ENCODE data around the gene VGF.

The VGF gene

GRCh38 chr7:101126651-101127459, 38.5 kb downstream of the VGF start, which contains the start of gene SERPINE1 (continued):
- TF ChIP-seq ZNF513 (tag by site-specific recombination; IDR thresholded peaks at IDR 0.05) (no peak), ZFP69B (tag by site-specific recombination; IDR thresholded peaks at IDR 0.05) (peak; percentile 61; the same call in 1 of the 2 replicates), GLIS1 (tag by site-specific recombination; IDR thresholded peaks at IDR 0.05) (peak; percentile 23; the same call in 1 of the 2 replicates), ZNF174 (tag by site-specific recombination; IDR thresholded peaks at IDR 0.05) (no peak), ZFP3 (tag by site-specific recombination; IDR thresholded peaks at IDR 0.05; ENCODE audit: low read depth) (no peak), ZNF785 (tag by site-specific recombination; IDR thresholded peaks at IDR 0.05) (0 out of 2 replicates have a peak, but pooled peaks have one; percentile 22), ZNF23 (tag by site-specific recombination; IDR thresholded peaks at IDR 0.05; ENCODE audit: borderline replicate concordance) (no peak), ZNF132 (tag by site-specific recombination; IDR thresholded peaks at IDR 0.05; ENCODE audit: borderline replicate concordance) (no peak), ZNF391 (tag by site-specific recombination; IDR thresholded peaks at IDR 0.05; ENCODE audit: borderline replicate concordance, low read depth) (no peak), ZNF202 (tag by site-specific recombination; IDR thresholded peaks at IDR 0.05; ENCODE audit: borderline replicate concordance) (no peak), ZNF747 (tag by site-specific recombination; IDR thresholded peaks at IDR 0.05) (no peak), ZBTB10 (tag by site-specific recombination; IDR thresholded peaks at IDR 0.05) (peak; percentile 73; the same call in 1 of the 2 replicates), ZNF169 (tag by site-specific recombination; IDR thresholded peaks at IDR 0.05) (no peak), ZNF670 (tag by site-specific recombination; IDR thresholded peaks at IDR 0.05; ENCODE audit: low read depth) (no peak), ZNF404 (tag by site-specific recombination; IDR thresholded peaks at IDR 0.05) (no peak), HOXA7 (CRISPR knock-in tag; IDR thresholded peaks at IDR 0.05; ENCODE audit: borderline replicate concordance) (no peak), ZNF626 (tag by site-specific recombination; IDR thresholded peaks at IDR 0.05) (no peak), ZNF280D (tag by site-specific recombination; IDR thresholded peaks at IDR 0.05) (no peak), ZNF791 (tag by site-specific recombination; IDR thresholded peaks at IDR 0.05) (no peak), ZNF223 (tag by site-specific recombination; IDR thresholded peaks at IDR 0.05) (peak; percentile 66; the same call in 1 of the 2 replicates), ZNF416 (tag by site-specific recombination; IDR thresholded peaks at IDR 0.05) (no peak), ZNF692 (tag by site-specific recombination; IDR thresholded peaks at IDR 0.05) (peak; percentile 86), ZNF341 (tag by site-specific recombination; IDR thresholded peaks at IDR 0.05; ENCODE audit: low read depth) (peak; percentile 89), ZNF677 (tag by site-specific recombination; IDR thresholded peaks at IDR 0.05) (no peak), ZNF530 (tag by site-specific recombination; IDR thresholded peaks at IDR 0.05; ENCODE audit: low read depth) (no peak), ZNF621 (tag by site-specific recombination; IDR thresholded peaks at IDR 0.05) (no peak), ZNF394 (tag by site-specific recombination; IDR thresholded peaks at IDR 0.05; ENCODE audit: borderline replicate concordance) (peak; percentile 24; the same call in 1 of the 2 replicates), ZNF544 (tag by site-specific recombination; IDR thresholded peaks at IDR 0.05) (no peak), ZNF843 (tag by site-specific recombination; IDR thresholded peaks at IDR 0.05) (no peak), YY2 (tag by site-specific recombination; IDR thresholded peaks at IDR 0.05) (no peak), ZNF48 (tag by site-specific recombination; IDR thresholded peaks at IDR 0.05) (no peak), ZNF157 (tag by site-specific recombination; IDR thresholded peaks at IDR 0.05) (no peak)

Data from HEK293 (cell line).